KBM-7 (cell line): ENCODE data around the gene MAD1L1.

Experiments used
- DNase-seq: peaks from one replicate; pipeline ENCODE4 v3.0.0-alpha.2; 2015
- in situ Hi-C: fragments of 300-500 bp; cut with MboI; formaldehyde crosslinking; loops from 2 replicates; pipeline ENCODE4 v1.14.3; 2020; ENCODE audit warnings: low sequenced_read_pairs, low pct_unique_long_range_greater_than_20kb, mixed read lengths

MAD1L1 gene

GRCh38 chr7:1856888-1857441 lies 375.8 kb downstream of the MAD1L1 start:
- in situ Hi-C loops, result no loop called here

GRCh38 chr7:1856161-1856887 lies 376.4 kb downstream of the MAD1L1 start:
- in situ Hi-C loops, result no loop called here
- DNase-seq, result no peak

More at GRCh38 chr7:1856888-1857441, 375.8 kb downstream of the MAD1L1 start:
- DNase-seq, result no peak

DNA sequence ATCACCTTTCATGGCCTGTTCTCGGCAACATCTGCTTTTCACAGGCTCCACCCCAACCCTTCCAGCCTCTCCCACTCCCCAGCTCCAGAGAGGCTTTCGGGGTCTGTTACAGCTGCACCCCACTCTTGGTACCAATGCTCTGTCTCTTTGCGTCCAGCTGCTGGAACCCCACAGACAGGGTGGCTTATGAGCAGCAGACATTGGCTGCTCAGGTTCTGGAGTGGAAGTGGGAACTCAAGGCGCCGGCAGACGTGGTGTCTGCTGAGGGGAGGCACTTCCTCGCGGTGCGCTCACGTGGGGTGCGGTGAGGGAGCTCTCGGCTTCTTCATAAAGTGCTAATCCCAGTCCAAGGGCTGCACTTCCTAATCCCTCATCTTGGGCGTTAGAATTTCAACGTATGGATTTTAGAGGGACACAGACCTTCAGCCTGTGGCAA lies 377.0 kb downstream of the MAD1L1 start:
- no peak for DNase-seq
- in situ Hi-C loops, result no loop called here

GRCh38 chr7:1854866-1855724 lies 377.6 kb downstream of the MAD1L1 start:
- no peak for DNase-seq
- in situ Hi-C loops, result no loop called here

- in situ Hi-C loops, result no loop called here
- DNase-seq, result no peak
These were observed 378.5 kb downstream of the MAD1L1 start for GRCh38 chr7:1853986-1854865.

DNA sequence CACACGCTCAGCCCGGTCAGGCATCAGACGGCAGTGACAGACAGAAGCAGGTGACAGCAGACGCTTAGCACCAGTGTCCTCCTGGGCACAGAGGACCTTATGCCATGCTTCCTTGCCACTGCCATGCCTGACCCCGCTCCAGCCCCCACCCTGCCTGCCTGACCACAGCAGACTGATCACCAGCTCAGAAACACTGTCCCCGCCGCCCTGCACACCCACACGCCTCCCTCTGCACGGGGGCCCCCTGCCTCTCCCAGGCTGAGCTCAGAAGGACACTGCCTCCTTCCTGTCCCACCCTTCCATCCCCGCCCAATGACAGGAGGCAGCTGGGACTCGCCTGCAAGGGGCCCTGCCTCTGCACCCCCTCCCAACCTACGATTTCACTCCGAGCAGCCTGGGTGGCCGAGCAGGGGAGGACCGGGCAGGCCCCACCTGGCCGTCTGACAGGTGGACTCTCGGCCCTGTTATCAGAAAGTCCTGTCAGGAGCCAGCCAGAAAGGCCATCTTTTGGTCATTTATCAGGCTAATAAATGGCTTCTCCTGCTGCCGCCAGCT lies 379.2 kb downstream of the MAD1L1 start:
- DNase-seq, result no peak
- in situ Hi-C loops, result no loop called here

GRCh38 chr7:1852517-1853430 lies 380.0 kb downstream of the MAD1L1 start:
- no peak for DNase-seq
- in situ Hi-C loops, result no loop called here

- DNase-seq, result no peak
- in situ Hi-C loops, result no loop called here
These were observed 380.8 kb downstream of the MAD1L1 start for GRCh38 chr7:1851721-1852516.

DNA sequence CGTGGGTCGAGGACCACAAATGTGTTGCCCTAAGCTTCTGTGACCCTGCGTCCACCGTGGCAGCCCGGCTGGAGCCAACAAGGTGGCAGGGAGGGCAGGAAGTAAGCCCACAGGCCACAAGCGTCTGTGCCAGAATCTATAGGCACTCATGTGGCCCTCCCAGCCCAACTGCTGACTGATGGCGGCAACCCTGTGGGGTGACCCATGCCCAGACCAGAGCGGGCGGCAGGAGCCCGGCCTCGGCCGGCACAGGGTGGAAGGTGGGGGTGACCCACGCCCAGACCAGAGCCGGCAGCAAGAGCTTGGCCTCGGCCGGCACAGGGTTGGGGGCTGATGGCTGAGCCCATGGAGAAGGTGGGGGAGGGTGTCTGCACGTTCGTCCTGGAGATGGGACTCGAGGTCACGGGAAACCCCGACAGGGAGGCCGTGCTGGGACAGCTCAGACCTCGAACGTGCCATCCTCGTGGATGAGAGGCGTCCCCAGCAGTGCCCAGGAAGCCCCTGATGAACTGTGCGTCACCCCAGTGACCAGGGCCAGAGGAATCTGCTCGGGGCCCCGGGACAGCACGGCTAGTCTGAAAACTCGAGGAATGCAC lies 381.7 kb downstream of the MAD1L1 start:
- in situ Hi-C loops, result no loop called here
- DNase-seq, result no peak

DNA sequence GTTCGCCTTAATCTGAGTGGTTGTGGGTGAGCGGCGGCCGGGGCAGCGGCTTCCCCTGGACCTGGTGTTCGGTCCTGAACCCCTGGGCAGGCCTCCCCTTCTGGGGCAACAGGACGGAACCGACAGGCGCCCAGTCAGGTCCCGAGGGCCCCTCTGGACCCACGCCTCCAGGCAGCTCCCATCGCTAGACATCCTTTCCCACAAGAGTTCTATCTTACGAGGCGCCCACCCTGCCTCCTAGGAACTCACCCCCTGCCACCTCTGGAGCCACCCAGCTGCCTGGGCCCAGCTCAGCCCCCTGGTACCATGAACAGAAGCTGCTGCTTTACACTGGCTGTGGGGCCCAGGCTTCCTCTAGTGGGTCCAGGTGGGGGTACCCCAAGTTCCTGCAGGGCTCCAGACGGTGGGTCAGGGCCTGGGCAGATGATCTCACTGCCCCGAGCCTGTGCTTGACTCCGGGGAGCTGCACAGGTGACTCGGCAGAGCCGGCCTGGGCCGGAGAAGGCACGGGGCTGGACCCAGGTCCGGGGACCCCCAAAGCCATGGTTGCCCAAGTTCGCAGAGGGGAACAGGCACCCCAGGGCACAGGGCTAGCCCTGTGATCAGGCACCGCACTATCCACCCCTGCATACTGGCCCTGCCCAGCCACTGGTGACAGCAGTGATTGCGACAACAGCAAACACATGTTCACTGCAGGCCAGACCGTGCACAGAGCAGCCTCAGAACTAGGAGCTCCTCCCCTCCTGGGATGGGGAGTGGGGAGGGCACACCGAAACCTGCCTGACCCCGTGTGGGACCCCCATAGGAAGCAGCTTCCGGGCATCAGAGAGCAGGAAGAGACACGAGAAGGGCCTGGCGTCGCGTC lies 382.4 kb downstream of the MAD1L1 start:
- in situ Hi-C loops, result no loop called here
- no peak for DNase-seq

GRCh38 chr7:1849351-1850041 lies 383.2 kb downstream of the MAD1L1 start:
- no peak for DNase-seq
- in situ Hi-C loops, result no loop called here

DNA sequence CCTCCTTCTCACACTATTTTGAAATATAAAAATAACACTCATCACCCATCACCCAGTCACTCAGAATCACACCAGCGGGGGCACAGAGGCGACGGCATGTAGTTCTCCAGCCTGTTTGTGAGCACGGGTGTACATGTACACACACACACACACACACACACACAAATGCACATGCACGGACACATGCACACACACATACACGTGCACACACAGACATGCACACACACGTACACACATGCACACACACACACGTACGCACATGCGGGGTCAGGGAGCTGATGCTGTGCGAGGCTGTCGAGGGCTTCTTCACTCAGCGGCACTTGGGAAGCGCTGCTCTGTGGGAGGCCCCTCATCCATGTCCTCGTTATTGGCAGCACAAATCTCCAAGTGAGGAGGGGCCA lies 383.8 kb downstream of the MAD1L1 start:
- DNase-seq, result no peak
- in situ Hi-C loops, result no loop called here

DNA sequence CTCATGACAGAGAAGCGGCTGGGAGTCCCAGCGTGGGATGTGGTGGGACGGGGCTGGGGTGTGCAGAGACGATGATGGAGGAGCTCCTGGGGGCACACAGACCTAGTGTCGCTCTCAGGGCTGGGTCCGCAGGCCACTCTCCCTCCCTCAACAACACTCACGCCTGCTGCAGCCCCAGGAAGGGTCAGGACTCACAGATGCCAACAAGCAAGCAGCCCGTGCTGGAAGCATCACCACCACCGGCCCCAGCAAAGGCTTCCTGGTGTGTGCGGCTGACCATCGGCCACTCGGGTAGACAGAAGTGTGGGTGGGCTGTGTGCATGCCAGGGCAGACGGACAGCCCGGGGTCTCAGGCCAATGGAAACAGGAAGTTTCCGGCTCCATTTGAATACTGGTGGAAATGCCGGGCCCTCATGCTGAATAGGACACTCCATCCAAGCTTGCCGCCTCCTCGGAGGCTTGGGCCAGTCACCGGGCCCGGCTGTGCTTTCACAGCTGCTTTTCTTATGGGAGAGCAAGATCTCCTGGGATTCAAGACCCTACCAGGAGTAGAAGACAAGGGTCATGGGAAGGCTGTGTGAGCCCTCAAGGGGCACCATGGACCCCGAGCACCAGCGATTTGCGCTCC lies 384.6 kb downstream of the MAD1L1 start:
- DNase-seq, result no peak
- in situ Hi-C loops, result no loop called here

DNA sequence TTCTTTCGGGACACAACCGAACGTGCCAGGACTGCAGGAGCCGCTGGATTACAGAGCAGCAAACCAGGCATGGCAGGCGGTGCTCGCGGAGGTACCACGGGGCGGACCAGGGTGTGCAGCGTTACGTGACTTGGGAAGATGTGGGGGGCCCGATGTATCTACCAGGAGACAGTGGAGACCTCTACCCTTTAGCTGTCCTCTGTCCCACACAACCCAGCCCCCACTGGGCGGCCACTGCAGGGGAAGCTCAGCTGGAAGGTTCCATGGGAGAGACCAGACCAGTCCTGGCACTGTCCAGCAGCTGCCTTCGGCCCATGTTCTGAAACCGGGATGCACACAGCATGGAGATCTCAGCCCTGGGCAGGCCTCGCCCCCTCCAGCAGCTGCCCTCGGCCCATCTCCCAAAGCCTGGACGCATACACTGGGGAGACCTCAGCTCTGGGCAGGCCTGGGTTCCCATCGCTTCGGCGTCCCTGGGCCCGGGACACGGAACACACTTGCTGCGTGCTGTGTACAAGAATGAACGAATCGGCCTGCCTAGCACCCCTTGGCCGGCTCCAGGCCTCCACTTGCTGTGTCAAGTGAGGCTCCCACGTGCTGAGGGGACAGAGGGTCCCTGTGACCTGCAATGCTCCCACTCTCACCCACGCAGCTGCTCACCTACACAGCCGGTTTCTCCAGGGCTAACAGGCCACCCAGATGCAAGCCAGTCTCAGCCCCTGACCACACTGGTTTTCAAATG lies 385.3 kb downstream of the MAD1L1 start:
- no peak for DNase-seq
- in situ Hi-C loops, result no loop called here
